ENCODE measurements around the gene C2orf92.
A peak's percentile ranks its signal among the peaks of the same experiment; 100 is the strongest.

The C2orf92 gene

DNA sequence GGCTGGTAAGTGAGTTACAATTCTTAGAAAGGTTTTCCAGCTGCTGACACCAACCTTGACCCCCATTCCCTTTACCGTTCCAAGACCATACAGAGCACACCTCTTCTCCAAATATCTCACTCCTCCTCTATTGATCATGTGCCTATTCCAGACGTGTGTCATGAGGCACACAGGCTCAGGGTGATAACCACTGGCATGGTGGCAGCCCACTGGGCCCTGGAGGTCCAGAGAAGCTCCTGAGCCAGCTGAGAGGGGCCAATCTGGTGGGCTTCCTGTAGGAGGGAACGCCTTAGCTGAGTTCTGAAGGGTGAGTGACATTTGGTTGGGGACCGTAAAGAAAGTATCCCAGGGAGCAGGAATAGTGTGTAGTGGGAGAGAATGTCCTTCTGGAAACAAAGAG is 72.2 kb downstream of the C2orf92 start:
- H3K4me1 Mint-ChIP-seq, result peaks cover 63% of the 10 kb centered on the region

DNA sequence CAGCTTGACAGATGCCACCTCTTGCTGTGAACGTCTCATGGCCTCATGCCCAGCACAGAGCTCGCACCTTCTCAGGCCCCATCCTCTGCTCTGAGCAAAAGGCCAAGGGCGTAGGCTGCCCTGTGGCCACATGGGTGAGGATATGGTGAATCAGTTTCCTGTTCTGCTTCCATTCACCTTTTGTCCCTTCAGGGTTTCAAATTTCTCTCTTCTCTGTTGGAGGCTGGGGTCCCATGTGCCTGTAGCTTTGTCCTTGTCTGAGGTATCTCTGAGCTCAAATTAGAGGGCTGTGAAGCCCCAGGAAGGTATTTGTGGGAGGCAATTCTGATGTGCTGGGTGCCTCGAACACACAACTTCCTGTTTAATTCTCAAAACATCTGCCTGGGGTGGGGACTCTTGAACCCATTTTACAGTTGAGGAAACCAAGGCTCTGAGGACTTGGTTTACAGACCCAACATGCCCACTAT is 72.9 kb downstream of the C2orf92 start:
- Mint-ChIP-seq H3K27me3 (no peaks in the 10 kb centered on the region), H3K4me1 (peaks cover 70% of the 10 kb centered on the region), H3K9me3 (no peaks in the 10 kb centered on the region), H3K27ac (peak overlapping the region; percentile 85), H3K36me3 (ENCODE audit: low read depth) (peaks cover 49% of the 10 kb centered on the region), H3K4me3 (peak overlapping the region; percentile 42)
- DNase-seq, result peak; percentile 58
- peak; percentile 86 for ATAC-seq

More for the DNA sequence above, 72.2 kb downstream of the C2orf92 start:
- ATAC-seq, result no peak
- Mint-ChIP-seq H3K9me3 (no peaks in the 10 kb centered on the region), H3K36me3 (ENCODE audit: low read depth) (peaks cover 50% of the 10 kb centered on the region), H3K27me3 (no peaks in the 10 kb centered on the region), H3K4me3 (no peak overlapping the region), H3K27ac (peak overlapping the region; percentile 85)
- no peak for DNase-seq

DNA sequence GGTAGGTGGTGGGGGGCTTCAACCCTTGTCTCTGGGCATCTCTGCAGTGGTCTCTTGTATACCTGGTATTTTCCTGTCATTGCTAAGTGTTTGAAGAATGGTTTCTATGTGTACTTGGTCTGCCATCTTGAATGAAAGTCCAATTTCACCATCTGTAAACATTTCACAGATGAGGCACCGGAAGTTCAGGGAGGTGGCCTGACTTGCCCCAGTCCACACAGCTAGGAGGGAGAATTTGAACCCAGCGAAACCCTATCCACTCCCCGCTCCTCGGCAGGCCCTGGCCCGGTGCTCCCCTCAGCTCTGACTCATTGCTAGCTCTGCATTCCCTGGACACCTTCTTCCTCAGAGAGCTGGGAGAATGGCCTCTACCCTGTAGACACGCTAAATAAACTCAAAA is 74.4 kb downstream of the C2orf92 start:
- H3K9me3 Mint-ChIP-seq, result no peaks in the 10 kb centered on the region
- peaks cover 84% of the 10 kb centered on the region for H3K4me1 Mint-ChIP-seq
- ATAC-seq (no peak), DNase-seq (no peak)
- H3K27ac Mint-ChIP-seq, result no peak overlapping the region
- peaks cover 40% of the 10 kb centered on the region for H3K36me3 Mint-ChIP-seq (ENCODE audit: low read depth)
- H3K4me3 Mint-ChIP-seq, result no peak overlapping the region
- no peaks in the 10 kb centered on the region for H3K27me3 Mint-ChIP-seq

DNA sequence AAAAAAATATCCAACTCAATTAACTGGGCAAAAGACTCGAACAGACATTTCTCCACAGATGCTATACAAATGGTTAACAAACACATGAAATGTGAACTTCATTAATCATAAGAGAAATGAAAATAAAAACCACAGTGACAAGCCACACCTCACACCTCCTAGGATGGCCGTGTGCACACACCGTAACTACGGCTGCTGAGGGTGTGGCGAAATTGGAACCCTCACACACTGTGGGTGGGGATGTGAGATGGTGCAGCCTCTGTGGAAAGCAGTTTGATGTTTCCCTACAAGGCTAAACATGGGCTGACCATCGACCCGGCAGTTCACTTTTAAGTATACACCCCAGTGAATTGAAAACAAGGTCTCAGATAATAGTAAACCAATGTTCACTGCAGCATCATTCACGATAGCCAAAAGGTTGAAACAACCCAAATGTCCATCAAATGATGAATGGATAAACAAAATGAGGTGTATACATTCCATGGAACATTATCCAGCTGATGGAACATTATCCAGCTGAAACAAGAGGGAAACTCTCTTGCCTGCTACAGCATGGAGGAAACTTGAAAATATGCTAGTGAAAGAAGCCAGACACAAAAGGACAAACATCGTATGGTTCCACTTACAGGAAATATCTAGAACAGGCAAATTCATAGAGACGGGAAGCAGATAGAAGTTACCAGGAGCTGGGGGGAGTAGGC is 76.1 kb downstream of the C2orf92 start:
- Mint-ChIP-seq H3K36me3 (ENCODE audit: low read depth) (peaks cover 32% of the 10 kb centered on the region), H3K4me1 (peaks cover 79% of the 10 kb centered on the region), H3K4me3 (no peak overlapping the region), H3K27me3 (no peaks in the 10 kb centered on the region), H3K9me3 (no peaks in the 10 kb centered on the region), H3K27ac (peak overlapping the region; percentile 50)
- DNase-seq (peak; percentile 55), ATAC-seq (peak; percentile 78)

DNA sequence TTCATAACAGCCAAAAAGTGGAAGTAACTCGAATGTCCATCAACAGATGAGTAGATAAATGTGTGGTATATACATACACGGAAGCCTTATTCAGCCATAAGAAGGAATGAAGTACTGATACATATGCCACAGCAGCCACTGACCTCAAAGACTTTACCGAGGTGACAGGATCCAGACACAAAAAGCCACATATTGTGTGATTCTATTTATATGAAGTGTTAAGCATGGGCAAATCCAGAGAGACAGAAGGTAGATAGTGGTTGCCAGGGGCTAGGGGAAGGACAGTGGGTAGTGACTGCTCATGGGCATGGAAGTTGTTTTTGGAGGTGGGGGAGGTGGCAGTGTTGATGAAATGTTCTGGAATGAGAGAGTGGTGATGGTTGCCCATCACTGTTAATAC is 77.8 kb downstream of the C2orf92 start:
- H3K27me3 Mint-ChIP-seq, result no peaks in the 10 kb centered on the region
- no peaks in the 10 kb centered on the region for H3K9me3 Mint-ChIP-seq
- H3K36me3 Mint-ChIP-seq (ENCODE audit: low read depth), result peaks cover 17% of the 10 kb centered on the region
- peak overlapping the region; percentile 26 for H3K27ac Mint-ChIP-seq
- peak overlapping the region; percentile 33 for H3K4me3 Mint-ChIP-seq
- no peak for ATAC-seq
- no peak for DNase-seq
- peaks cover 62% of the 10 kb centered on the region for H3K4me1 Mint-ChIP-seq

DNA sequence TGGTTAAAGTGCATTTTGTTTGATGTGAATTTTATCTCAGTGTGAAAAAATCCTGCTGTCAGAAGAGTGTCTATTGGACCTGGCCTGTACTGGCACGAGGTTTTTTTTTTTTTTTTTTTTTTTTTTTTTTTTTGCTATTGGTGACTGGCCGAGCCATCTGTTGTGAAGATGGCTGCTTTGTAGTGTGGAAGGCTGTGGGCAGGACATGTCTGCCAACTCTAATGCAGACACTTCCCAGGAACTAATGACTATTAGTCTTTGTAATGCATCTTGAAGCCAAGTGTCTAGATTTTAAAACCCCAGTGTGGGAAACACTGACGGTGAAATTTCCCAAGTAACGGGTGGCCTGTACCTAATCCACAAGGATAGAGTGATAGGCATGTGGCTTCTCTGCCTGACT is 78.2 kb downstream of the C2orf92 start:
- DNase-seq (no peak), ATAC-seq (no peak)
- H3K9me3 Mint-ChIP-seq, result no peaks in the 10 kb centered on the region
- peak overlapping the region; percentile 33 for H3K4me3 Mint-ChIP-seq
- H3K27ac Mint-ChIP-seq, result peak overlapping the region; percentile 26
- peaks cover 17% of the 10 kb centered on the region for H3K36me3 Mint-ChIP-seq (ENCODE audit: low read depth)
- peaks cover 58% of the 10 kb centered on the region for H3K4me1 Mint-ChIP-seq
- no peaks in the 10 kb centered on the region for H3K27me3 Mint-ChIP-seq

DNA sequence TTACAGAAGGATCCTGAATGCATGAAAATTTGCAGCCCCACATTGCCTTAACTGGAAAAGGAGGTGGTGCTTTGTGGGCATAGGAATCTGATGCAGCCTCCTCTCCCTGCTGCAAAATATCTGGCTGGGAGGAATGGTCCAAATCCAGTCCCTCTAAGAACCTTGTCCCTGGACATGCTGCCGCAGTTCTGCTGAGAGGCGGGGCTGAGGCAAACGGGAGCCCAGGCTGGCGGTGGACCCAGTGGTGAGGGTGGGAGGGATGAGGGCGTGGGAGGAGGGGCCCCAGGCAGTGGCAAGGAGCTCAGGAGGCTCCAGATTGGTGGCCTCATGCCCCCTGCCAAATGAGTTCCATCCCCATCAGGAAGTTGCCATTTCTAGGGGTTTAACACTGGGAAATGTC is 80.1 kb downstream of the C2orf92 start:
- no peak for ATAC-seq
- peaks cover 5% of the 10 kb centered on the region for H3K36me3 Mint-ChIP-seq (ENCODE audit: low read depth)
- H3K4me3 Mint-ChIP-seq, result no peak overlapping the region
- no peak overlapping the region for H3K27ac Mint-ChIP-seq
- H3K4me1 Mint-ChIP-seq, result peaks cover 40% of the 10 kb centered on the region
- no peaks in the 10 kb centered on the region for H3K27me3 Mint-ChIP-seq
- no peaks in the 10 kb centered on the region for H3K9me3 Mint-ChIP-seq
- no peak for DNase-seq

DNA sequence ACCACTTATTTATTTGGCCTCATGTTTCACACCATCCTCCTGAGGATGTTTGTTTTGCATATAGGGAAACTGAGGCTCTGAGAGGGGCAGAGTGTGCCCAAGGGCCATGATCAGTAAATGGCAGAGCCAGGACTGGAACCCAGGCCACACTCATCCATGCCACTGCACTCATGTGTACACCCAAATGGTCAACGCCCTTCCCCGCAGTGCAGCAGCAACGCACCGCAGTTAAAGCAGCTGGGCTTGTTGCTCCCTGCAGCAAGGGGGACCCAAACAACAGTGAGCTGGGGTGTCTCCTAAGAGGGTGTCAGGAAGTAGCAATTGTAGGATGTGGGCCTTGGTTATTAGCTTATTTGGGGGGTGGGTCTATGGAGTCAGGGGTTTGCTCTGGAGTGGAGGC is 80.5 kb downstream of the C2orf92 start:
- H3K4me1 Mint-ChIP-seq, result peaks cover 37% of the 10 kb centered on the region
- no peak overlapping the region for H3K27ac Mint-ChIP-seq
- H3K36me3 Mint-ChIP-seq (ENCODE audit: low read depth), result peaks cover 3% of the 10 kb centered on the region
- DNase-seq, result no peak
- ATAC-seq, result no peak
- no peaks in the 10 kb centered on the region for H3K27me3 Mint-ChIP-seq
- H3K4me3 Mint-ChIP-seq, result no peak overlapping the region
- H3K9me3 Mint-ChIP-seq, result no peaks in the 10 kb centered on the region

DNA sequence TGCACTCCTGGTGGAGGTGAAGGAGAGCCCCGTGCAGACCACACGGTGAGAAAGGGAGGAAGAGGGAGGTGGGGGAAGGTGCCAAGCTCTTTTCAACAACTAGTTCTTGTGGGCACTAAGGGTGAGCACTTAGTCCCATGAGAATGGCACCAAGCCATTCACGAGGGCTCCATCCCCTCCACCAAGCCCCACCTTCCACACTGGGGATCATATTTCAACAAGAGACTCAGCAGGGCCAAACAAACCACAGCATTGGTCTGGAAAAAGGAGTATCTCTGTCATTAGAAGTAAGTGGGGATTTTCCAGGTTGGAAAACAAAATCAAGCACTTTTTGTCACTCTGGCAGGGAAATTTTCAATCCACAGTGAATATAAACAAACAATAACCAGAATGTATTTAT is 82.2 kb downstream of the C2orf92 start:
- peaks cover 21% of the 10 kb centered on the region for H3K4me1 Mint-ChIP-seq
- no peak overlapping the region for H3K4me3 Mint-ChIP-seq
- H3K9me3 Mint-ChIP-seq, result no peaks in the 10 kb centered on the region
- peaks cover 3% of the 10 kb centered on the region for H3K36me3 Mint-ChIP-seq (ENCODE audit: low read depth)
- no peak overlapping the region for H3K27ac Mint-ChIP-seq
- DNase-seq, result no peak
- no peaks in the 10 kb centered on the region for H3K27me3 Mint-ChIP-seq
- ATAC-seq, result no peak
